ENCODE measurements around the gene KIF12. TPM values are rescaled to one million over a fixed set of nuclear protein-coding genes. Genes with fewer than 3 reads are reported as not detected.

Gene KIF12
- total and polyA plus RNA-seq, 2 of the 13 experiments (the other 11 are each of a cell fraction or from before 2014, with no cell fraction given), result 1.8 to 12.5 TPM

- 0 out of 2 replicates have a peak, but pooled peaks have one; percentile 19 for TF ChIP-seq SETDB1 (CRISPR knock-in tag; IDR thresholded peaks at IDR 0.05; ENCODE audit: borderline replicate concordance)
- no peak for TF ChIP-seq DNMT3B (CRISPR knock-in tag; conservative IDR thresholded peaks at IDR 0.05)
- 0 out of 2 replicates have a peak, but pooled peaks have one; percentile 10 for TF ChIP-seq FIP1L1 (IDR thresholded peaks at IDR 0.05; ENCODE audit: borderline replicate concordance, insufficient read depth, low read depth, low read length)
- no peak for TF ChIP-seq HIVEP1 (CRISPR knock-in tag; IDR thresholded peaks at IDR 0.05)
- TF ChIP-seq ZNF768 (CRISPR knock-in tag; IDR thresholded peaks at IDR 0.05), result 0 out of 2 replicates have a peak, but pooled peaks have one; percentile 0
- no peak for TF ChIP-seq SIN3B (IDR thresholded peaks at IDR 0.05; ENCODE audit: low read length)
- no peak for TF ChIP-seq CTCF (CRISPR knock-in tag; IDR thresholded peaks at IDR 0.05)
- TF ChIP-seq ATF2 (CRISPR knock-in tag; IDR thresholded peaks at IDR 0.05), result no peak
- no peak for TF ChIP-seq SALL2 (CRISPR knock-in tag; IDR thresholded peaks at IDR 0.05)
- TF ChIP-seq ZNF776 (CRISPR knock-in tag; IDR thresholded peaks at IDR 0.05), result no peak
- 0 out of 2 replicates have a peak, but pooled peaks have one; percentile 56 for TF ChIP-seq ZNF572 (CRISPR knock-in tag; IDR thresholded peaks at IDR 0.05)
- TF ChIP-seq ZNF317 (CRISPR knock-in tag; IDR thresholded peaks at IDR 0.05), result 0 out of 2 replicates have a peak, but pooled peaks have one; percentile 34
- TF ChIP-seq MAX (IDR thresholded peaks at IDR 0.05), result peak; percentile 72
- no peak for TF ChIP-seq ZNF839 (CRISPR knock-in tag; IDR thresholded peaks at IDR 0.05; ENCODE audit: borderline replicate concordance)
- 0 out of 2 replicates have a peak, but pooled peaks have one; percentile 39 for TF ChIP-seq ZGPAT (CRISPR knock-in tag; IDR thresholded peaks at IDR 0.05)
- peak; percentile 41 for TF ChIP-seq HNF1B (CRISPR knock-in tag; IDR thresholded peaks at IDR 0.05)
- TF ChIP-seq ZNF34 (CRISPR knock-in tag; IDR thresholded peaks at IDR 0.05; ENCODE audit: borderline replicate concordance), result 0 out of 2 replicates have a peak, but pooled peaks have one; percentile 31
- TF ChIP-seq TCF7L2 (IDR thresholded peaks at IDR 0.05; ENCODE audit: low read depth, low read length), result no peak
- peak; percentile 32; the same call in 1 of the 2 replicates for TF ChIP-seq ZNF326 (CRISPR knock-in tag; IDR thresholded peaks at IDR 0.05; ENCODE audit: borderline replicate concordance)
- TF ChIP-seq ZXDC (CRISPR knock-in tag; IDR thresholded peaks at IDR 0.05), result no peak
- TF ChIP-seq ZNF607 (CRISPR knock-in tag; IDR thresholded peaks at IDR 0.05; ENCODE audit: borderline replicate concordance), result 0 out of 2 replicates have a peak, but pooled peaks have one; percentile 57
These were observed 40.4 kb downstream of the KIF12 start (continued) for GRCh38 chr9:114058688-114059046.
